ENCODE measurements around the gene DOCK6. TPM values are rescaled to one million over a fixed set of nuclear protein-coding genes. Genes with fewer than 3 reads are reported as not detected.

DOCK6 gene
- total RNA-seq, 2 donors from 2014 or later, result 93.8 to 111 TPM

DNA sequence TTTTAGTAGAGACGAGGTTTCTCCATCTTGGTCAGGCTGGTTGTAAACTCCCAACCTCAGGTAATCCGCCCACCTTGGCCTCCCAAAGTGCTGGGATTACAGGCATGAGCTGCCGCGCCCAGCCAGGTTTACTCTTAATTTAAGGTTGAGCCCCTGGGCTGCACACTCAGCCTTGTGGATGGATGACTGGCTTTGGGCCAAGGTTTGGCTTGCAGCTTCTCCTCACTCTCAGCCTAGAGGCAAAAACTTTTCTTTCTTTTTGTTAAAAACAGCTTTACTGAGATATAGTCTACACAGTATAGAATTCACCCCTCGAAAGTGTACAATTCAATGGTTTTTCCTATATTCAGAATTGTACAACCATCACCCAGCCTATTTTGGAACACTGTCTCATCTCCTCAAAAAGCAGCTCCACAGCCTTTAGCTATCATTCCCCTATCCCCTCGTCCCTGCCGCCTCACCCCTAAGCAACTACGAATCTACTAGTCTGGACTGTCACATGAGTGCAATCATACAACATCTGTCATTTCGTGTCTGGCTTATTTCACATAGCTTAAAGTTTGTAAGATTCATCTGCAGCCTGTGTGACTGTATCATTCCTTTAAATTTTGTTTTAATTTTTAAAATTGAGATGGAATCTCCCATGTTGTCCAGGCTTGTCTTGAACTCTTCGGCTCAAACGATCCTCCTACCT lies 19.2 kb upstream of the DOCK6 start:
- DNase-seq, result no peak
- H3K27me3 Mint-ChIP-seq (ENCODE audit: insufficient read depth), result no peaks in the 10 kb centered on the region
- peaks cover 3% of the 10 kb centered on the region for H3K4me1 Mint-ChIP-seq
- Histone ChIP-seq H3K36me3 (ENCODE audit: control insufficient read depth, insufficient read depth, low read length) (no peaks in the 10 kb centered on the region), H3K9ac (ENCODE audit: extremely low read depth, low read length, poor library complexity, severe bottlenecking) (no peak overlapping the region), H3K27me3 (ENCODE audit: control insufficient read depth, insufficient read depth, low read length, poor library complexity, severe bottlenecking) (no peaks in the 10 kb centered on the region), H3K9me3 (ENCODE audit: control insufficient read depth, low read length) (no peaks in the 10 kb centered on the region), H3K4me3 (ENCODE audit: low read length) (no peak overlapping the region), H3K4me1 (ENCODE audit: control insufficient read depth, insufficient read depth, low read length) (no peaks in the 10 kb centered on the region), H3K27ac (ENCODE audit: low read depth, low read length) (no peak overlapping the region)
- H3K4me3 Mint-ChIP-seq, result no peak overlapping the region
- peaks cover 25% of the 10 kb centered on the region for H3K9me3 Mint-ChIP-seq
- H3K36me3 Mint-ChIP-seq (ENCODE audit: low read depth), result peaks cover 2% of the 10 kb centered on the region
- TF ChIP-seq, protein P1, sequence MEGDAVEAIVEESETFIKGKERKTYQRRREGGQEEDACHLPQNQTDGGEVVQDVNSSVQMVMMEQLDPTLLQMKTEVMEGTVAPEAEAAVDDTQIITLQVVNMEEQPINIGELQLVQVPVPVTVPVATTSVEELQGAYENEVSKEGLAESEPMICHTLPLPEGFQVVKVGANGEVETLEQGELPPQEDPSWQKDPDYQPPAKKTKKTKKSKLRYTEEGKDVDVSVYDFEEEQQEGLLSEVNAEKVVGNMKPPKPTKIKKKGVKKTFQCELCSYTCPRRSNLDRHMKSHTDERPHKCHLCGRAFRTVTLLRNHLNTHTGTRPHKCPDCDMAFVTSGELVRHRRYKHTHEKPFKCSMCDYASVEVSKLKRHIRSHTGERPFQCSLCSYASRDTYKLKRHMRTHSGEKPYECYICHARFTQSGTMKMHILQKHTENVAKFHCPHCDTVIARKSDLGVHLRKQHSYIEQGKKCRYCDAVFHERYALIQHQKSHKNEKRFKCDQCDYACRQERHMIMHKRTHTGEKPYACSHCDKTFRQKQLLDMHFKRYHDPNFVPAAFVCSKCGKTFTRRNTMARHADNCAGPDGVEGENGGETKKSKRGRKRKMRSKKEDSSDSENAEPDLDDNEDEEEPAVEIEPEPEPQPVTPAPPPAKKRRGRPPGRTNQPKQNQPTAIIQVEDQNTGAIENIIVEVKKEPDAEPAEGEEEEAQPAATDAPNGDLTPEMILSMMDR (conservative IDR thresholded peaks at IDR 0.05), result no peak
- 94 to 95% methylated on average over 7 to 11 of the region's 11 CpGs for WGBS, 2 experiments (ENCODE audit: insufficient coverage in 1 of 2, insufficient read length in 1 of 2)
- H3K27ac Mint-ChIP-seq, result no peak overlapping the region

DNA sequence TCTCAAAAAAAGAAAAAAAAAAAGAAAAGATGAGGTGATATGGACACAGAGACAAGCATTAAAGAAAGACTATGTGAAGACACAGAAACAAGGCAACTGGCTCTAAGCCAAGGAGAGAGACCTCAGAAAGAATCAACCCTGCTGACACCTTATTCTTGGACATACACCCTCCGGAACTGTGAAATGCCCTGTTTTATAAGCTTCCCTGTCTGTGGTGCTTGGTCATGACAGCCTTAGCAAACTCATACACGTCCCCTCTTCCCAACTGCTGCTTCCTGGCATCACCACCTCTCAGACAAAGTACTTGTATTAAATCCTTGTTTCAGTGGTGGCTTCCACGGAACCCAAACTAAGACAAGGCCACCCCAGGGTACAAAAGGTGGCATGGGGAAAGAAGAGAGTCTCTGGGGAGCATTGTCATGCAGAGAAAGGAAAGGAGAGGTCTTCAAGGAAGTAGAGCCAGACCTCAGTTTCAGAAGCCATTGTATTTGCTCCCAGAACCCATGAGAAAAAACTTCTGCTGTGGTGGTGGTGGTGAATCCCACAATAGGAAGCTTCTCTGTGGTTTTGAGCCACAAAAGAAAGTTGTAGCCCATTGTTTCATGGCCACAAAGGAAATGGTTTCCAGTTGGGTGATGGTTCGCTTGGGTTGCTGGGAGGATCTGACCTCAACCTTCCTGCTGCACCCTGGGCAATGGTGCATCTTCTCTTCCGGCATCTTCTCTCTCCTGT lies 17.3 kb upstream of the DOCK6 start:
- Histone ChIP-seq H3K9me3 (ENCODE audit: control insufficient read depth, low read length) (no peaks in the 10 kb centered on the region), H3K4me3 (ENCODE audit: low read length) (no peak overlapping the region), H3K27ac (ENCODE audit: low read depth, low read length) (no peak overlapping the region), H3K27me3 (ENCODE audit: control insufficient read depth, insufficient read depth, low read length, poor library complexity, severe bottlenecking) (no peaks in the 10 kb centered on the region), H3K9ac (ENCODE audit: extremely low read depth, low read length, poor library complexity, severe bottlenecking) (no peak overlapping the region), H3K4me1 (ENCODE audit: control insufficient read depth, insufficient read depth, low read length) (no peaks in the 10 kb centered on the region), H3K36me3 (ENCODE audit: control insufficient read depth, insufficient read depth, low read length) (no peaks in the 10 kb centered on the region)
- H3K36me3 Mint-ChIP-seq (ENCODE audit: low read depth), result peaks cover 2% of the 10 kb centered on the region
- peaks cover 10% of the 10 kb centered on the region for H3K4me1 Mint-ChIP-seq
- WGBS, 2 experiments (ENCODE audit: insufficient coverage in 1 of 2, insufficient read length in 1 of 2), result 83 to 95% methylated on average over 4 to 5 of the region's 5 CpGs
- no peaks in the 10 kb centered on the region for H3K27me3 Mint-ChIP-seq (ENCODE audit: insufficient read depth)
- H3K9me3 Mint-ChIP-seq, result peaks cover 31% of the 10 kb centered on the region
- peak overlapping the region; percentile 48 for H3K27ac Mint-ChIP-seq
- DNase-seq, result no peak
- TF ChIP-seq, protein P1 (conservative IDR thresholded peaks at IDR 0.05), result no peak
- no peak overlapping the region for H3K4me3 Mint-ChIP-seq

DNA sequence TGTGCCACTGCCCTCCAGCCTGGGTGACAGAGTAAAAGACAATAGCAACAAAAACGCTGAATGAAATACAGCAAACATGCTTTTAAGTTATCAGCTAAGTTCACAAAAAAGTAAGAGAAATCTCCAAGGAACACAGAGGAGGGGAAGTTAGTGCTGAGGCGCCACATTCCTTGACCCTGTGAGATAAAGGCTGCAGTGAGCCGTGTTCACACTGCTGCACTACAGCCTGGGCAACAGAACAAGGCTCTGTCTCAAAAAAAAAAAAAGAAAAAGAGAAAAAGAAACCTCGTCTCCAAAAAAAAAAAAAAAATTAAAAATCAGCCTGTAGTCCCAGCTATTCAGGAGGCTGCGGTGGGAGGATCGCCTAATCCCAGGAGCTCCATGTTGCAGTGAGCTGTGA lies 16.3 kb upstream of the DOCK6 start:
- peaks cover 2% of the 10 kb centered on the region for H3K36me3 Mint-ChIP-seq (ENCODE audit: low read depth)

More for the DNA sequence above, 16.3 kb upstream of the DOCK6 start:
- Mint-ChIP-seq H3K4me3 (no peak overlapping the region), H3K27me3 (ENCODE audit: insufficient read depth) (no peaks in the 10 kb centered on the region), H3K4me1 (peaks cover 10% of the 10 kb centered on the region), H3K27ac (no peak overlapping the region), H3K9me3 (peaks cover 31% of the 10 kb centered on the region)
- WGBS, 2 experiments (ENCODE audit: insufficient coverage in 1 of 2, insufficient read length in 1 of 2), result 69 to 73% methylated on average over 2 to 5 of the region's 6 CpGs
- peak; percentile 68 for DNase-seq
- Histone ChIP-seq H3K27me3 (ENCODE audit: control insufficient read depth, insufficient read depth, low read length, poor library complexity, severe bottlenecking) (no peaks in the 10 kb centered on the region), H3K9ac (ENCODE audit: extremely low read depth, low read length, poor library complexity, severe bottlenecking) (no peak overlapping the region), H3K27ac (ENCODE audit: low read depth, low read length) (no peak overlapping the region), H3K4me3 (ENCODE audit: low read length) (peak overlapping the region; percentile 45), H3K4me1 (ENCODE audit: control insufficient read depth, insufficient read depth, low read length) (no peaks in the 10 kb centered on the region), H3K36me3 (ENCODE audit: control insufficient read depth, insufficient read depth, low read length) (no peaks in the 10 kb centered on the region), H3K9me3 (ENCODE audit: control insufficient read depth, low read length) (no peaks in the 10 kb centered on the region)
- TF ChIP-seq, protein P1 (conservative IDR thresholded peaks at IDR 0.05), result no peak

All from endodermal cell (in vitro differentiated cells).